ENCODE data around the gene CDH22.

CDH22 gene

DNA sequence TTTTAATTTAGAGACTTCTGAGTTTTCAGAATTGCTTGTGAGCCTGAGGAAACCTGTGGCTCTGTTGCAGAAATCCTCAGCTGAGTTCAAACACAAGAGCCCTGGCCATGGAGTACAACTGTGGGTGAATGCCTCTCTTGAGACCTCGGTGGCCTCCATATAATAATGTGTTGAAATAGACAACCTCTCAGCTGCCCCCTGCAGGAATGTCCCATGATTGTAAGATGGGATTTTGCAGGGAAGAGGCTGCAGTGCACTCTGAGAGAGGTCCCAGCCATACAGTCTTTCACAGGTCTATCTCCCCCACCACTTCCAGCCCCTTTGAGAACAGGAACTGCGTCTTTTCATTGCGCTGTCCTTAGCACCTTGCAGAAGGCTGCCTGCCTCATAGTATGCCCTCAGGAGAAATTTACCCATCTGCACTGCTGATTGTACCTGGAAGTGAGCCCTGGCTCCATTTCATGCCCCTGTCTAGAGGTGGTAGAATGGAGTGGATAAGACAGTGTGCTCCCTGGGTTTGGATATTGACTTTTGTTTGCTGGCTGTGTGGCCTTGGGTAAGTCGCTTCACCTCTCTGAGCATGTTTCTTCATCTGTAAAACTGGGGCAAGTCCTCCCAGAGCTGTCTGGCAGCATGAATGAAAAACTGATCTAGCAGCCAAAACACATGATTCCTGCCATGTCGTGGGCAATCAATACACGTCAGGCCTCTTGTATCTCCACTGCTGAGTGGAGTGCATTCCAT lies 16.8 kb upstream of the CDH22 start:
- DNase-seq (ENCODE audit: low read depth in 4 of 4, low spot score in 1 of 4) = no peak

DNA sequence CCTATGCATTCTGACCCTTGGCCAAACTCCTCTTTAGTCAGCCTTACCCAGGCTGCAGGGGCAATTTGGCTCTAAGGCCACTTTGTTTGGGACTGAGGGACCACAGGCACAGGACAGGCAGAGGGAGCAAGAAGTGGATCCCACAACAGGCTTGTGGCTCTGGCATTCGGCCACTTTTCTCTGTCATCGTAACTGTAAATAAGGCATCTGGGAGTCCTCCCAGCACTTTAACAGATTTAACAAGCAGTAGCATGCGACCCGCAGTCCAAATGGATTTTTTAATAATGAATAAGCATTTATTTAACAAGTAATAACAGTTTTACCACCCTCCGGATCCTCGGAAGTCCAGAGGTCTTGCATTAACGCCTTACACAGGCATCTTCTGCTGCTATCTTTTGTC lies 16.1 kb upstream of the CDH22 start:
- no peak for DNase-seq (ENCODE audit: low read depth in 4 of 4, low spot score in 1 of 4)

DNA sequence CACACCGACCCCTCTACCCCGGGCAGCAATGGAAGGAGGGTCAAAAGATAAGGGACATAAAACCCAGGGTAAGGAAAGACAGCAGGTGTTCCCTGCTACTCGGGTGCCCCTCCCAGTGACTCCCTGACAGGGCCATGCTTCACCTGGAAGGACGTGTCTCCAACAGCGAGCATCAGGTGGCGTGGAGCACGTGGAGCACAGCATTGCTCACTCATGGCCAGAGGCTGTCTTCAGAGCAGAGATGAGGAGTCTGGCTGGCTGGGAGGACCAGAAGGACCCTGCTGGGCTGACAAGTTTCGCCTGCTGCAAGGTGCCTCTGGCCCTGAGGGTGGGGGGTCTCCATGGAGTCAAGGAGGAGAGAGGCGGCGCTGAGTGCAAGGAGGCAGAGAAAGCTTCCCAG lies 15.3 kb upstream of the CDH22 start:
- DNase-seq (ENCODE audit: low read depth in 4 of 4, low spot score in 1 of 4) = no peak

DNA sequence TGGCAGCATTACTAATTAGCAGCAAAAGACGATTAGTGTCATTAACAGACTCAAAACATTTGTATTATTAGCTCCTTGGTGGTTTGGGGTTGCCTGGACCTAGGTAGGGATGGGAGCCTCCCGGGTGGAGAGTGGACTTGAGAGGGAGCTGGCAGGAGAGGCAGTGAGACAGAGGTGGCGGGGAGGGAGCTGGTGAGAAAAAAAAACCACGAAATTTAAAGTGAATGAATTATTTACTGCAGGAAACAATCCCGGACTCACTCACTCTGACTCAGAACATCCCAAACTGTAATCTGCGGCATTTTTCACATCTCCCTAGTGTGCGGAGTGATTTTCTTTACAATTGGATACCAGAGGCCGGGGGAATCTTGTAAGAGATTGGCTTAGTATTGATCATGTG lies 14.3 kb upstream of the CDH22 start:
- DNase-seq (ENCODE audit: low read depth in 4 of 4, low spot score in 1 of 4) = no peak

DNA sequence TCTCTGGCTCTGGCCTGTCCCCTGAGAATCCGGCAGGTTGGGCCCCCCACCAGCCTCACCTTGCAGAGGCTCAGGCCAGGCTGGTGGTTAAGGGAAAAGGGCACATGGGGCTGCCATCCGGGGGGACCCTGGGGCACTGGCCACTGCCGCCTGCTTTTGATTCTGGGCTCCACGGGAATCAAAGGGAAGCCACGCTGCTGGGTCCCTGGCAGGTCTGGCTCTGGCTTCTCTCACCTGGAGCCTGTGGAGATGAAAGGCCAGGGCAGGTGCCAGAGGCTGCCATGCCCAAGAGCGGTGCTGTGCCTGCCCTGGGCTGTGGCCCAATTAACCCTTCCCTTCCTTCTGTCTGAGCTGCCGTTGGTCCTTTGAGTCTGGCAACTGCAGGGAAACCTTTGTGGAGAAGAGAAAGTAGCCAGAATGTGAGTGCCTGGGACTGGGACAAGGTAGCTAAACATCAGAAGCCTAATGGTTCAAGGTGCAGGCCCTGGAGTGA lies 9.4 kb upstream of the CDH22 start:
- DNase-seq (ENCODE audit: low read depth in 4 of 4, low spot score in 1 of 4) = no peak

DNA sequence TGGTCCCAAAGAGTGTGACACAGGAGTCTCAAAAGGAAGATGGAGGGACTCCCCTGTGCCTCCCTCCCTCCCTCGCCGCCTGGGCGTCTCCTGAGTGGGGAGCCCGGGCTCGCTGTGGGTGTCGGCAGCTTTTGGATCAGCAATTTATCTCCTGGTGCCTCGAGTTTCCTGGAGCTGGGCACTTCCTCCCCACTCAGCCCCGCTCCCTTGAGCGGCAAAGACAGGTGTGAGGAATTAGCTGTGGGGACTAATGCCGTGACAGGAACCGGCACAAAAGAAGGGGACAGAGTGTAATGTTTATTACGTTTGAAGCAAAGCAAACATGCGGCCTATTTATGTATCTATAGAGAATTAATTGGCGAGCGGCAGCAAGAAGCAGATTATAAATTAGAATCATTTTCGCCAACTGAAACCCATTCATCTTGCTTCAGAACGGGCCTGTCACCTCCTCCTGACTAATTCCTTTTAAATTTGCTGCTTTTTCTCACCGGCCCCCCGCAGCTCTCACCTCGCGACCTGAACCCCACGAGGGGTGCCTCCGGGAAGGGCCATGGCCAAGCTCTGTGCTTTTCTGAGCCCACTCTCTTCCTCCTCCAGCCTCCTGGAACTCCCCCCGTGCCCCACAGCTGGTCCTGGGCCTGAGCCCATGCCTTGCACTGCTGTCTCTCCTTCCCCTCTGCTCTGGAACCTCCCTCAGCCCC lies 8.8 kb upstream of the CDH22 start:
- no peak for DNase-seq (ENCODE audit: low read depth in 4 of 4, low spot score in 1 of 4)

DNA sequence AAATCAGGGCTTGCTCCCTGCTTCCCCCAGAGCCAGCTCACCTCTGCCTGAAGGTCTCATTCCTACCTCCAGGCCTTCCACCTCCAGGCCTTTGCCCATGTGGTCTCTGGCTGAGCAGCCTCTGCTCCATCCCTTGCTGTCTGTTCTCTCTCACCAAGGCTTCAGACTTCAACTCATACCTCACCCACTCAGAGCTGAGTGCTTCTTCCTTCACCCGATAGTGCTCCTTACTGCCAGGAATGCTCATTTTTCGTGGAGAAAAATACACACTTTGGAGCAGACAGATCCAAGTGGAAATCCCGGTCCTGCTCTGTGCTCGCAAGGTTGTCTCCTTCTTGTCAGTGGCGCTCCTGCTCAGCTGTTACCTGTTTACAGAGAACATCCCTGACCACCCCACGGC lies 7.0 kb upstream of the CDH22 start:
- no peak for DNase-seq (ENCODE audit: low read depth in 4 of 4, low spot score in 1 of 4)

DNA sequence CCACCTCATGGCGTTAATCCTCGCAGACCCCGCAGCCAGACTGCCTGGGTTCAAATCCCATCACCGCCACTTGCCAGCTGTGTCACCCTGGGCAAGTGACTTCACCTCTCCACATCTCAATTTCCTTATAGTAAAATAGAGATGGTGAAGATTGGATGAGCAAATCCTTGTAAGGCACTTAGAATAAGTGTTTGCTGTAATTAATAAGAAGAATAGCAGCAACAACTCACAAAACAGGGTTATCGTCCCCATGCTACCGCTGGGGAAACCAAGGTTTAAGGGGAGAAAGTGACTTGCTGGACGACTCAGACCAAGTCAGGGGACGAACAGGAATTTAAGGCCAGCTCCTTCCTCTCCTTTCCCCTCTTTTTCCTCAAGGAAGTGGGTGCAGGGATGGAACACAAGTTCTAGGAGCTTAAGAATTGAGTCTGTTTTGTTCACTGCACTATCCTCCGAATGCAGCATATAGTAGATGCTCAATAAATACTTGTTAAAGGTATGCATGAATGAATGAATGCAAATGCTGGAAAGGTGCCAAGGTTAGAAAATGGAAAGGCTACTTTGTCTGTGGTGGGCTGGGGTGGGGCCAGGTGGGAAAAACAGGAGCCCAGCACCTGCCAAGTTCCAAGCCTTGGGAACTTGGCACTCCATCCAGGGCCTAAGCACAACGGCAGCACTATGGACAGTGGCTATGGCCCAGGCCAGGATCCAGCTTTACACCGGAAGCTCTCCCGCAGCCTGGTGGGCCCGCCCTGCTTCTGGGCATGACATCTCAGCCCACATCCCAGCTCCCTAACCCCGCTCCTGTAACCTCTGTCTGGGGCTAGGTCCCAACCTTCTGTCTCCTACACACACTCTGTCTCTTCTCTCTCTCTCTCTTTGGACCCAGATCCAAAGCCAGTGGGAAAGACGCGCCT lies 4.9 kb upstream of the CDH22 start:
- DNase-seq (ENCODE audit: low read depth in 4 of 4, low spot score in 1 of 4) = no peak

DNA sequence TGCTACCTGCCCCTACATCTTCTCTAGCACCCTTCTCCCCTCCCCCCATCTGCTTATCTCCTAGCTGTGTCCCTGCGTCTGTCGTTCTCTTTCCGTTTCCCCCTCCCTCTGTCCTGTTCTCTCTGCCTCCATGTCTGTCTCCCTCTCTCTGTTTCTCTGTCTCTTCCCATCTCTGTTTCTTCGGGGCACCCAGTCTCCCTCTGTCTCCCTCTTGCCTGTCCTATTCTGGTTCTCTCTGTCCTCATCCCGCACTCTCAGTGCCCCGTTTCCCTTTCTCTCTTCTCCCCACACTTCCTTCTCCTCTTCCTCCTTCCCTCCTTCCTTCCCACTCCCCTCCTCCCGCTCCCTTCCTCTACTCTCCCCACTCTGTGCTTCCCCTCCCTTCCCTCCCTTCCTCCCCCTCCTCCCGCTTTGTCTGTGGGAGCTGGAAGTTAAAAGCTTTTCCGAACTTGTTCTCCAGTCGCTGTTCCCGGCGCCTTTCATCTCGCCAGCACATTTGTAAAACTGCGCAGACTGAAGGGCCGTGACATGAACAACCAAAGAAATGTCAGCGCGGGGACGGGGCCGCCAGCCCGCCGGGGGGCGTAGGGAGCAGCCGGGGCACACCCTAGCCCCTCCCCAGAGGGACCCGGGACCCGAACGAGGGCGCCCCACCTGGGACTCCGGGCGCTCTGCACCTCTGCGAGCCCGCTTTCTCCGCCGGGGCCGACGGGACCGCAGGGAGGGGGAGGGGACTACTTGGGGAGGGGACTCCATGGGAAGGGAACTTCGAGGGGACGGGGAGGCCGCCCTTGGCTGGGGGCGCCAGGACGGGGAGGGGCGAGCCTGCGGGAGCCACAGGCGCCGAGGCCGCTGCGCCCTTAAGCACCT lies 4.0 kb upstream of the CDH22 start:
- no peak for DNase-seq (ENCODE audit: low read depth in 4 of 4, low spot score in 1 of 4)

DNA sequence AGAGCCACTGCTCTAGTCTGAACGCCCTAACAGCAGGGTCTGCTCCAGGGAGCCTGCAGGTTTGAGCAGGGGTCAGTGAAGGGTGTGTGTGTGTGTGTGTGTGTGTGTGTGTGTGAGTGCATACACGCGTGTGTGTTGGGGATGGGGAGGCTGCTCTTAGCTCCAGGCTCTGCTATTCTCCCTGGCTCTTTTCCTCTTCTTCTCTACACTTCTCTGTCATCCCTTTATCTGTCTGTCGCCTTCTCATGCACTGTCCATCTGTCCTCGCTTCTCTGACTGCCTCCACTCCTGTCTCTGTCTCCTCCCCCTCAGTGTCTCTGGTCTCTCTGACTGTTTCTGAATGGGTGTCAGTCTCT lies 3.4 kb upstream of the CDH22 start:
- DNase-seq (ENCODE audit: low read depth in 4 of 4, low spot score in 1 of 4) = no peak

DNA sequence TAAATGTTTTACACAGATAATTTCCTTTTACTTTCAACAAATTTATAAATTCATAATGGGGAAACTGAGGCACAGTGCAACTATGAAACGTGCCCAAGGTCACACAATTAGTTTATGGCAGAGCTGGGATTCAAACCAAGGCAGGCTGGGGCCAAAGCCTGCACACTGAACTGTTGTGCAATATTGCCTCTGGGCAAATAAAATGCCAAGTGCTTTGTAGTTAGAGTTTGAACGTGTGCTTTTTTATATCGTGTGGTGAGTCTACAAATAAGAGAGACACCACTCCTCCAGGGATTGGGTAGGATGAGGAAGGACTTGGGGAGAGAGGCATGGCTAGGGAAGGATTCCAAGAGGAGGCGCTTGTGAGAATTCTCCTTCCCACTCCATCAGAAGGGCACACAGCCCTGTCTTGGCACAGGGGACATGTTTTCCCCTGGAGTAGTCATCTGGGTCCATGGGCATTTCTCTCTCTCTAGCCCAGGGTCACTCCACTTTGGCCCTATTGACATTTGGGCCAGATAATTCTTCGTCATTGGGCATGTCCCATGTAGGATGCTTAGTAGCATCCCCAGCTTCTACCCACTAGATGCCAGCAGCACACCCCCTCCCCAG lies 2.8 kb upstream of the CDH22 start:
- no peak for DNase-seq (ENCODE audit: low read depth in 4 of 4, low spot score in 1 of 4)

DNA sequence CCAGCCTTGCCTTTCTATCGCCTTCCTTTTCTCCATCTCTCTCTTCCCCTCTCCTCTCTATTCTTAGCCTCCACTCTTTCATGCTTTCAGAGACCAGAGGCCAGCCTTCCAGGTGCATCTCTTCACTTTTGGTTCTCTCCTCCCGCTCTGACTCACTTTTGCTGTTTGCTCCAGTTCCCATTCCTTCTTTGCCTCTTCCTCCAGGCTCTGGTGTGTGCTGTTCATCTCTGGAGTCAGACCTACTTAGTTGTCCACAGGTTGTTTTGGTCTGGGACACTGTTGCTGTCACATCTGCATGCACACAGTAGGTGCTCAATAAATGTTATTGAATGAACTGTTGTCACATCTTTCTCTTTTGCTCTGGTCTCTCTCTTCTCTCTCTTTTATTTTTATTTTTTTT lies 1.6 kb upstream of the CDH22 start:
- DNase-seq (ENCODE audit: low read depth in 4 of 4, low spot score in 1 of 4) = no peak

DNA sequence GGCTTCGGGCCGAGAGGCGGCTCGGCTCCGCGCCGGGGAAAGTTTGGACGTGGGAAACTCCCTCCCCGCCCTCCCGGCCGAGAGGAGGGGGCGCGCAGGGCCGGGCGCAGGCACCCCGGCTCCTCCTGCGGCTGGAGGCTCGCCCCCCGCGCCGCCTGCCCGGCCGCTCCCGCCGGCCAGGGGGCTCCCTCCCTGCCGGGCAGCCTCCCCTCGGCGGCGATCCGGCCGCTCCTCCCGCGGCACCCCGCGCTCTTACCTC lies 370 bp downstream of the CDH22 start:
- no peak for DNase-seq (ENCODE audit: low read depth in 4 of 4, low spot score in 1 of 4)

DNA sequence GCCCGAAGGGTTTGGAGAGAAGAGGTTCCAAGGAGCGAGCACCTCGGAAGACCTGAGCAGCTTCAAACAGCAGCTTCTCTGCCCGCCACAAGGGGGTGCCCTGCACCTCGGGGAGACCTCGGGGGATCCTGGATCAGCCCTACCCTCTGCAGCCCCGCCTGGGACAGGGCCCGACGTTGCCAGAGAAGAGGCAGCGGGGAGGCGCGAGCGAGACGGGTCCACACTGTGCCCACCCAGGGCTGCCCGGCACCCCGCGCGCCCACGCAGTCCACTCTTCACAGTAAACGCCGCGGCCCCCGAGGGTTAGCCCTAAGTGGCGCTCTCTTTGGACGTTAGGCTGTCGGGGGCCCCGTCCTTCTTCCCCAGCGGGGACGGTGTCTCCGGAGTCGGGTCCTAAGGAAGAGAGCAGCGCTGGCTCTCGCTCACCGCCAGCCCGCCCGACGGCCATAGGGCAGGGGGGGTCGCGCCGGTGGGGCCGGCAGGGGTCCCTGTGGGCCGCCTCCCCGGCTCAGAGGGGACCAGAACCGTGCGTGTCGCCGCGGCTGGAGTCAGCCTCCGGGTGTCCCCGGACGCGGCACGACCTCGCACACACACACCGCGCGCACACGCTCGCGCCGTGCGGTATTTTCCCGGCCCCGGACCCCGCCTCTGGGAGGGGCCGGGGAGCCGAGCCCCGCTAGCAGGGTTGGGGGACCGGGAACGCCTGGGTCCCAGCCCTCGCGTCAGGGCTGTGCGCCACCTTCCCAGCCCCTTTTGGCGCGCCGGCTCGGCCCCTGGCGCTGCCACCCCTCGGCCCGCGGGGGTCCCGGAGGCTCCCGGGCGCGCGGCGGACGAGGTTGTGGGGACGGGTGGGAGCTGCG lies 929 bp downstream of the CDH22 start:
- peak; percentile 35 to 67 (median 53) for DNase-seq (ENCODE audit: low read depth in 4 of 4, low spot score in 1 of 4)

DNA sequence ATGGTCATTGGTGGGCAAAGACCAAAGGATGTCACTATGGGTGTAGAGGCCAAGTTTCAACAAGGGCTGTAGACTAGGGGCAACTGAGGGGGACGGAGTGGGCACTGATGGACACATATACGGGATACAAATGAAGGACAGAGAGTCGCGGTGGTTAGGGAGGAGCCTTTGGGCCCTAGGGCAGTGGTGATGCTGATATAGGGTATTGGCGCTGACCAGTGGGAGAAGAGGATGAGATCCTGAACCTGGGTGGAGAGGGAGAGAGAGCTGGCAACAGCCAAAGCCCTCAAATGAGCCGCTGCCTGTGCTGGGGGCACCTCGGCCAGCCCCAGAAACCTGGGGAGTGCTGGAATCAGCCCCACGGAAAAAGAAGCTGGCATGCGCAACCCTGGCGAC lies 1.6 kb downstream of the CDH22 start:
- DNase-seq (ENCODE audit: low read depth in 4 of 4, low spot score in 1 of 4) = no peak

DNA sequence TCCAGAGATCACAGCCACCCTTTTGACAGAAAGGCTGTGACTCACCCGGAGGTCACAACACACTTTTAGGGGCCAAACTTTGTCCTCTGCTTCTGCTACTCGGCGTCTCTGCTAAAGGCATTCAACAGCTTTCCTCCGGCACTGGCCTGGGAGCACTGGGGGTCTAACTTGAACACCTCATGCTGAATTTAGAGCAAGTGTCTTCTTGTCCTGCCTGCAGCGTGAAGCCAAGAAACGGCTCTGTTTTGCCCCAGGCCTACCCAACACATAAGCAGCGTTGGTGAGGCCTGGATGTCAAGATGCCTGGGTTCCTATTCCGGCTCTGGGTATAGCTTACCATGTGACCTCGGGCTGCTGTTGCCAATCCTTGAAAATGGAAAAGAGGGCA lies 2.3 kb downstream of the CDH22 start:
- DNase-seq (ENCODE audit: low read depth in 4 of 4, low spot score in 1 of 4) = no peak

DNA sequence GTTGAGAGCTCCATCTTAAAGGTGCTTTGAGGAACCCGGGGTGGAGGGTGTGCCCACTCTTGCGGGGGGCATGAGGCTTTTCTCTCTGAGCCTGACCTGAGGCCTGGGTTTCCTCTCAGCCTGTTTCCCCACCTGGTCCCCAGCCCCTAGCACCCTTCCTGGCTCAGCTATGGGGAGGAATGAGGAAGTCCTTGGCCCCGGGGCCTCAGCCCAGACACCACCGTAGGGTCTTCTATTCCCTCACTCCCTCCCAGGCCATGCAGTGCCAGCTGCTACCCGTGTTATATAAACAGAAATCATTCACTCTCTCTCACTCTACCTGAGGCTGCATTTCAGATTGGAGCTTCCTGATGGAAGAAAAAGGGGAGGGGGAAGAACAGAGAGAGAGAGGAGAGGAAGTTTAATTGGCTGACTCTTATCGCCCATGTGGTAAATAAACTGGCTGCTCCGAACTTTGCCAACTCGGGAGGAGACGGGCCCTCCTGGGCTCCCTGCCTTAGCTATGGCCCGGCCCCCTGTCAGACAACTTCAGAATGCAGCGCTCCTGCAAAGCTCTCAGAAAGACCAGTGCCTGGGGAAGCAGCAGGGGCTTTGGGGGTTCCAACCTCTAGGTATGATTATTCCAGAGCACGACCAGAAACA lies 2.8 kb downstream of the CDH22 start:
- DNase-seq (ENCODE audit: low read depth in 4 of 4, low spot score in 1 of 4) = no peak

DNA sequence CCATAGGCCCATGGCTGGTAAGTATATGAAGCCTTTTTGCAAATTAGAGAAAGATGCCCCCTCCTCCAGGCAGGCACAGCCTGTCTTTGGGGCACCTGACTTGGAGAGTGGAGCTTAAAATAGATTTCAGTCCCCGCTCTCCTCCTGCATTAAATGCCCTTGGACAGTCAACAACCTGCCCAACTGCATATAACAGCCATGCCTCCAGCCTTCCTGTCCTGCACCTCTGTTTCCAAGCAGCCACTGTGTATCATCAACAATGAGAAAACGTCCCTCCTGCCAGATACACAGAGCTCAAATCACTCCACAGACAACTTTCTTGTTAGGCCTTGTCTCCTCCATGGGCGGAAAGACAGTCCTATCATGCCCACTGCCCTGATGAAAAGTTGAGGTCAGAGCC lies 3.4 kb downstream of the CDH22 start:
- no peak for DNase-seq (ENCODE audit: low read depth in 4 of 4, low spot score in 1 of 4)

DNA sequence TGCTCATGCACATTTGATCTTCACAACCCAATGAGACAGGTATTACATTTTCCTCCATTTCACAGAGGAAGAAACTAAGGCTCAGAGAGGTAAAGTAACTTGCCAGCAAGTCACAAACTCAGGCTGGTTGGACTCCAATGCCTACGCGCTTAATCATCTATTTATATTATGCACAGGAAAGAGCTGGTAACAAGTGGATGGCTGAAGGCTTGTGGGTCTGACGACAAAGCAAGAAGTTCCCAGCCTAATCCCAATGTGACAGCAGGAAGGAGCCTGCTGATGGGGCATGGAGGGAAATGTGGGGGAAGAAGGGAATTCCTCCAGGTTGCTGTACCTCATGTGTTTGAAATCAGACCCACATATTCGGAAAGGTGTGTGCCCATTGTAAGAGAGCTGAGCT lies 3.9 kb downstream of the CDH22 start:
- no peak for DNase-seq (ENCODE audit: low read depth in 4 of 4, low spot score in 1 of 4)
